Measurements from ENCODE around the gene COL12A1.

Gene COL12A1

DNA sequence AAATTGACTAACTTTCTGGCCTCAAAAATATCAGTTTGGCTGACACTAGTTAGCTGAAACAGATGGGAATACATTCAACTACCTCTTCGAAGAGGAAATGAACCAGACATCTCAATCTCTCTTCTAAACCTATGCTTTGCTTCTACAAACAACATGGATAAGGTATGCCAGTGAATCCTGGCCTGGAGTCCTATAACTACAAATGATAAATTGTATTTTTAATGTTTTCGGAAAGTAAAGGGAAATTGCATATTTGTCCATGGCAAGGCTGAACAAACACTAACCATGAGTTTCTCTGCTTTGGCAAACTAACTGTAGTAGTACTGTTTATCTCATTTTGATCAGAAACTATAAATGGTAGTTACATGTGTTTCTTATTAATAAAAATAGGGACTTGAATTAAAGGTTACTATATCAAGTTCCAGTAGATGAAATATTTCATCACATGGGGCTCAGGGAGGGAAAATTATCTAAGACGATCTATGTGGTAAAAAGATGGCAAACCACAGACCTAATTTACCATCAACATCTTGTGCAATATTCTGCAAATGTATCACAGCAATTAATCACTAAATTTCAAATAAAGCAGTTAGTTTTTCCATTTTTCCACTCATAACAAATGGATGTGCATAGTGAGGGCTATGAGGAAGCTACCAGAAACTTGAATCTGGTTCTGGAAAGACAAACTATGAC lies 76.8 kb downstream of the COL12A1 start:
- Mint-ChIP-seq H3K36me3 (ENCODE audit: low read depth) (no peaks in the 10 kb centered on the region), H3K9me3 (no peaks in the 10 kb centered on the region), H3K27me3 (ENCODE audit: low read depth) (no peaks in the 10 kb centered on the region), H3K4me1 (ENCODE audit: low read depth) (no peaks in the 10 kb centered on the region), H3K27ac (no peak overlapping the region), H3K4me3 (no peak overlapping the region)
- no peak for DNase-seq (ENCODE audit: low spot score)

- H3K27me3 Mint-ChIP-seq (ENCODE audit: low read depth), result no peaks in the 10 kb centered on the region
- no peaks in the 10 kb centered on the region for H3K36me3 Mint-ChIP-seq (ENCODE audit: low read depth)
- no peak for DNase-seq (ENCODE audit: low spot score)
- H3K4me1 Mint-ChIP-seq (ENCODE audit: low read depth), result no peaks in the 10 kb centered on the region
- no peak overlapping the region for H3K27ac Mint-ChIP-seq
- no peak overlapping the region for H3K4me3 Mint-ChIP-seq
- no peaks in the 10 kb centered on the region for H3K9me3 Mint-ChIP-seq
Observed at GRCh38 chr6:75126518-75126917, 79.3 kb downstream of the COL12A1 start.

DNA sequence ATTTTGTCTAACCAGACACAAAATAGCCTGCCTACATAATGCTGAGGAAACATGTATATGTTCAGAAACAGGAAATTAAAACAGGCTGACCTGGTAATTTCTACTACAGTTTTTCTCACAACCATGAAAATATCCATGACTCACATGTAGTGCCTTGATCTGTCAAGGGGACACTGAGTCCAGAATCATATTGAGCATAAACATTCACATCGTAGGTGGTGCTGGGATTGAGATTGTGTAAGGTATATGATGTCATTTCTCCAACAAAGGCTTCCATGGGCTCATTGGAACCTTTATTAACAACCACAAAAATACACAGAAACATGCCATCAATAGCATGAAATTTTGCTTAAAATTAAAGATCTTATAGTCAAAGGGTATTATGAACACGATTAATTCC lies 80.9 kb downstream of the COL12A1 start:
- Mint-ChIP-seq H3K9me3 (no peaks in the 10 kb centered on the region), H3K27ac (no peak overlapping the region), H3K36me3 (ENCODE audit: low read depth) (no peaks in the 10 kb centered on the region), H3K4me3 (no peak overlapping the region), H3K27me3 (ENCODE audit: low read depth) (no peaks in the 10 kb centered on the region), H3K4me1 (ENCODE audit: low read depth) (no peaks in the 10 kb centered on the region)
- no peak for DNase-seq (ENCODE audit: low spot score)

- no peak for DNase-seq (ENCODE audit: low spot score)
- H3K27ac Mint-ChIP-seq, result no peak overlapping the region
- no peaks in the 10 kb centered on the region for H3K36me3 Mint-ChIP-seq (ENCODE audit: low read depth)
Observed at GRCh38 chr6:75124085-75124484, 81.8 kb downstream of the COL12A1 start.

DNA sequence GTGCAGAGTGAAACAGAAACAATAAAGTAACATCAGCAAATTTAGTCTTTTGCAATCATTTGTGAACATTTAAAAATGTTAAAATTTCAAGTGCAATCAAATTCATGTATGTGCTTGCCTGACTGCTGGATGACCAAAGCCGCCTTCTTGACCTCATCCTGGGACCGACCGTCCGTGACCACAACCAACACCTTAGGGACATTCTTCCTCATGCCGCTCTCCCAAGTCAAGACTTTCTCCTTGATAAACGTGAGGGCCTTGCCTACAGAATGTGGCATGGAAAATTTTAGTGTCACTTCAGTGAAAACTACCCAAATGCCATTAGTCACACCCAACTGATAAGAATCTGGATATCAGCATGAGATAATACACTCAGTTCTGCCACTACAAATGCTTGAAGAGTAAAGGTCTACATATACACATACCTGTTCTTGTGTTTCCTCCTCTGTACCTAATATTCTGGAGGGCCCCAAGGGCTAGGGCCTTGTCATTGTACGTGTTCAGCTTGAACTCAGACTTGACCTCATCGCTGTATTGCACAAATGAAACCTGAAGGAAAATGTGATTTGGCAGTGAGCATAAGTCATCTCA lies 86.8 kb downstream of the COL12A1 start:
- no peak overlapping the region for H3K27ac Mint-ChIP-seq
- H3K4me3 Mint-ChIP-seq, result no peak overlapping the region
- no peak for DNase-seq (ENCODE audit: low spot score)
- H3K4me1 Mint-ChIP-seq (ENCODE audit: low read depth), result no peaks in the 10 kb centered on the region
- H3K36me3 Mint-ChIP-seq (ENCODE audit: low read depth), result no peaks in the 10 kb centered on the region
- H3K27me3 Mint-ChIP-seq (ENCODE audit: low read depth), result no peaks in the 10 kb centered on the region
- H3K9me3 Mint-ChIP-seq, result no peaks in the 10 kb centered on the region

More at GRCh38 chr6:75124085-75124484, 81.8 kb downstream of the COL12A1 start:
- Mint-ChIP-seq H3K4me3 (no peak overlapping the region), H3K4me1 (ENCODE audit: low read depth) (no peaks in the 10 kb centered on the region), H3K9me3 (no peaks in the 10 kb centered on the region), H3K27me3 (ENCODE audit: low read depth) (no peaks in the 10 kb centered on the region)

GRCh38 chr6:75117701-75118100 lies 88.2 kb downstream of the COL12A1 start:
- Mint-ChIP-seq H3K9me3 (no peaks in the 10 kb centered on the region), H3K36me3 (ENCODE audit: low read depth) (no peaks in the 10 kb centered on the region), H3K4me1 (ENCODE audit: low read depth) (no peaks in the 10 kb centered on the region), H3K27me3 (ENCODE audit: low read depth) (no peaks in the 10 kb centered on the region), H3K4me3 (no peak overlapping the region), H3K27ac (no peak overlapping the region)
- DNase-seq (ENCODE audit: low spot score), result no peak

- no peaks in the 10 kb centered on the region for H3K9me3 Mint-ChIP-seq
- H3K36me3 Mint-ChIP-seq (ENCODE audit: low read depth), result no peaks in the 10 kb centered on the region
- no peak overlapping the region for H3K27ac Mint-ChIP-seq
- no peak overlapping the region for H3K4me3 Mint-ChIP-seq
- no peak for DNase-seq (ENCODE audit: low spot score)
- no peaks in the 10 kb centered on the region for H3K4me1 Mint-ChIP-seq (ENCODE audit: low read depth)
- no peaks in the 10 kb centered on the region for H3K27me3 Mint-ChIP-seq (ENCODE audit: low read depth)
Observed at GRCh38 chr6:75116946-75117345, 88.9 kb downstream of the COL12A1 start.

DNA sequence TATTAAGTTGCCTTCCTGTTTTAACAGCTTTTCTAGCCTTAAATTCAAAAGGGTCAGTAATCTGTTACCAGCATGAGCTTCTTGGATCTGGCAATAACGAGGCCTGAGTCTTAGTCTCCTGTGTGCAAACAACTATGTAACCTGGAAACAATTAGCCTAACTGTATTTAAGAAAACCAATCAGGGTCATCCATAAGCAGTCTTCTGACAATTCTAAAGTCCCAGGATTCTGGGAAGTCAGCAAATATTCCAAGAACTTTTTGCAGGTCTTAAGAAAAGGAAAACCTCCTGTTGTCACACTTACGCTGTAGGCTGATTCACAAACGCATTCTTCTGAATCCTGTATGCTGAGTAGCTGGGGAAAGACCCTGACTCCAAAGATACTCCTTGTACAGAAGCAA lies 90.4 kb downstream of the COL12A1 start:
- DNase-seq (ENCODE audit: low spot score), result no peak

DNA sequence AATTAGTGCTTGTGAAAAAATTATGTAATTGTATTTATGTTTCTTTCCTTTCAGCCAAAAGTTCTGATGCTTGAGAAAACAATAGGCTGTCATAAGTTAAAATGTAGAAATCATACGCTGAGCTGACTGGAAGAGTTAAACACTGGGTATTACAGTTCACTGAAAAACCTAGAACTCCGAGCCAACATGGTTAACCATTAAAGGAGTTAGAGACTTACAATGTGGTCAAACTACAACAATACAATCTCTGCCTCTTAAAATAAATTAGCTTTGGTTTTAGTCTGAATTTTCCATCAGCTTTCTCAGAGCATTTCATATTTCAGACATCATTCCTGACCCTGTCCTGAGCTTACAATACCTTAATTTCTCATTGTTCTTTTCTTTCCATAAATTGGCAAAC lies 91.0 kb downstream of the COL12A1 start:
- no peak overlapping the region for H3K27ac Mint-ChIP-seq
- H3K4me1 Mint-ChIP-seq (ENCODE audit: low read depth), result no peaks in the 10 kb centered on the region
- no peaks in the 10 kb centered on the region for H3K9me3 Mint-ChIP-seq

More for the DNA sequence above, 90.4 kb downstream of the COL12A1 start:
- H3K9me3 Mint-ChIP-seq, result no peaks in the 10 kb centered on the region
- peaks cover 5% of the 10 kb centered on the region for H3K27me3 Mint-ChIP-seq (ENCODE audit: low read depth)
- H3K4me1 Mint-ChIP-seq (ENCODE audit: low read depth), result no peaks in the 10 kb centered on the region
- no peak overlapping the region for H3K4me3 Mint-ChIP-seq
- H3K27ac Mint-ChIP-seq, result no peak overlapping the region
- no peaks in the 10 kb centered on the region for H3K36me3 Mint-ChIP-seq (ENCODE audit: low read depth)

DNA sequence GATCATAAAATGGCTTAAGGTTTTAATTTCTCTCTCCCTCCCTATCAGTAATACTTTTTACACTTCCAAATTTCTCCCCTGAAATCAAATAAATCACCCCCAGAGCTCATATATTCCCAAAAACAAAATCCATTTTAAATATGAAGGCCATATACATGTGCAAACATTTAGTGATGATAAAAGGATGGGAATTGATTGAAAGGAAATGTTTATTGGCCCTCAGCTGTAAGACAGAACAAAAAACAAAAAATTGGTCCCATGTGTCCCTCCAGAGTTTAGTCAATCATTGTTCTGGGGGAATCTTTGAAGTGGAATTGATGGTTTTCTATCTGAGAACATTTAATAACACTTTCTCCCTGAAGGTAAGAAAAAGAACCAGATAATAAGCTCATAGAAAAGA lies 91.7 kb downstream of the COL12A1 start:
- H3K9me3 Mint-ChIP-seq, result no peaks in the 10 kb centered on the region
- H3K27ac Mint-ChIP-seq, result no peak overlapping the region
- H3K4me3 Mint-ChIP-seq, result no peak overlapping the region
- DNase-seq (ENCODE audit: low spot score), result no peak
- no peaks in the 10 kb centered on the region for H3K4me1 Mint-ChIP-seq (ENCODE audit: low read depth)
- peaks cover 5% of the 10 kb centered on the region for H3K27me3 Mint-ChIP-seq (ENCODE audit: low read depth)
- H3K36me3 Mint-ChIP-seq (ENCODE audit: low read depth), result no peaks in the 10 kb centered on the region

More for the DNA sequence above, 91.0 kb downstream of the COL12A1 start:
- peaks cover 5% of the 10 kb centered on the region for H3K27me3 Mint-ChIP-seq (ENCODE audit: low read depth)
- no peak for DNase-seq (ENCODE audit: low spot score)
- H3K36me3 Mint-ChIP-seq (ENCODE audit: low read depth), result no peaks in the 10 kb centered on the region
- no peak overlapping the region for H3K4me3 Mint-ChIP-seq

DNA sequence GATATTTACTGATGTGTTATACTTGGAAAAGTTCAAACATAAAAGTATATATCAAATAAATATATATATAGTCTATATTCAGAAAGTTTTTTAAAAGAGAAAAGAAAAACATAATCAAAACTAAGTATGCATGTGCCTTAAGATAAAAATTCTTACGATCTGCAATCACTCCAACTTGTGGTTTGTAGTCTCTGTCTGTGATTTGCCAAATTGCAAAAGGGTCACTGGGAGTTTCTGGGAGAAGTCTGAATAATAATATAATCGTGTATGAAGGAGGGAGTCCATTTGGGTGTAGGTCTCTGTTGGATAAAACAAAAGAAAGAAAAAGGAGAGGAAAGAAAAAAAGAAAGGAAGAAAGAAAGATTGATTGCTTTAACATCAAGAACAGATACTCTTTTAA lies 92.4 kb downstream of the COL12A1 start:
- Mint-ChIP-seq H3K9me3 (no peaks in the 10 kb centered on the region), H3K27ac (no peak overlapping the region), H3K4me1 (ENCODE audit: low read depth) (no peaks in the 10 kb centered on the region), H3K36me3 (ENCODE audit: low read depth) (no peaks in the 10 kb centered on the region), H3K4me3 (no peak overlapping the region), H3K27me3 (ENCODE audit: low read depth) (peaks cover 5% of the 10 kb centered on the region)
- DNase-seq (ENCODE audit: low spot score), result no peak

DNA sequence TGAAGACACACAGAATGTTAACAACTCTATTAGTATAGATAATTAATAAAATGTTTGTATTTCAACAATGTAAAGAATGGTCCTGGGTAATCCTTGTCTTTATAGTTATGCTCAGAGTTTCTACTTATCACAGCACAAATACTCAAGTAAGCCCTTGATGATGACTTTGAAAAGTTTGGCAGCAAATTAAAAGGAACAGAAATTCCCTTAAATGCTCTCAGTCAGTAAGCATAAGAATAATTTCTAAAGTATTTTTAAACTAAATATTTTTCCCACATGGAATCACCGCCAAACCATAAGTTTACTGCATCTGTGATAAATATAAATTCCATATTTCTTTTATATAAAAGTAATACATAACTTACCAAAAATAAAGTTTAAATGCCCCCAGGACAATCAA lies 96.1 kb downstream of the COL12A1 start:
- Mint-ChIP-seq H3K4me1 (ENCODE audit: low read depth) (no peaks in the 10 kb centered on the region), H3K27ac (no peak overlapping the region), H3K36me3 (ENCODE audit: low read depth) (no peaks in the 10 kb centered on the region), H3K4me3 (no peak overlapping the region), H3K27me3 (ENCODE audit: low read depth) (peaks cover 5% of the 10 kb centered on the region), H3K9me3 (no peaks in the 10 kb centered on the region)
- no peak for DNase-seq (ENCODE audit: low spot score)

DNA sequence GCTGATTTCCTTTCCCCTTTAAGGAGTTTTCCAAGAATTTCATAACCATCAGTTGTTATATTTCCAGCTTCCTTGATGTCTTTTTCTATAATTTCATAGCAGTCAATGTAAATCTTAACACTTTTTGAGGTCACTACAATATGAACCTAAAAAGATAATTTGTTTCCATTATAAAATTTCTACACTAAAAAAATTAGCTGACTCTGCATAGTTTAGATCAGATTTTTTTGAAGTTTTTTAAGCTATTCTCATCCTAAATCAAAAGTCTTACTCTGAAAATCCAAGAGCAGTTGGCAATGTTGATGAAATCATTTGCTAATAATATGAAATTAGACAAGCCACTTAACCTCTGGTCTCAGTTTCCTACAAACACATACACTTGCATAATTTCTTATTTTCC lies 96.8 kb downstream of the COL12A1 start:
- Mint-ChIP-seq H3K4me3 (no peak overlapping the region), H3K27me3 (ENCODE audit: low read depth) (peaks cover 5% of the 10 kb centered on the region), H3K4me1 (ENCODE audit: low read depth) (no peaks in the 10 kb centered on the region), H3K9me3 (no peaks in the 10 kb centered on the region), H3K27ac (no peak overlapping the region), H3K36me3 (ENCODE audit: low read depth) (no peaks in the 10 kb centered on the region)
- DNase-seq (ENCODE audit: low spot score), result no peak

GRCh38 chr6:75108333-75108974 lies 97.4 kb downstream of the COL12A1 start:
- Mint-ChIP-seq H3K36me3 (ENCODE audit: low read depth) (no peaks in the 10 kb centered on the region), H3K27me3 (ENCODE audit: low read depth) (peaks cover 5% of the 10 kb centered on the region), H3K27ac (no peak overlapping the region), H3K4me3 (no peak overlapping the region), H3K9me3 (no peaks in the 10 kb centered on the region), H3K4me1 (ENCODE audit: low read depth) (no peaks in the 10 kb centered on the region)
- DNase-seq (ENCODE audit: low spot score), result no peak
